ENCODE data around the gene PIK3R1.

Gene PIK3R1

DNA sequence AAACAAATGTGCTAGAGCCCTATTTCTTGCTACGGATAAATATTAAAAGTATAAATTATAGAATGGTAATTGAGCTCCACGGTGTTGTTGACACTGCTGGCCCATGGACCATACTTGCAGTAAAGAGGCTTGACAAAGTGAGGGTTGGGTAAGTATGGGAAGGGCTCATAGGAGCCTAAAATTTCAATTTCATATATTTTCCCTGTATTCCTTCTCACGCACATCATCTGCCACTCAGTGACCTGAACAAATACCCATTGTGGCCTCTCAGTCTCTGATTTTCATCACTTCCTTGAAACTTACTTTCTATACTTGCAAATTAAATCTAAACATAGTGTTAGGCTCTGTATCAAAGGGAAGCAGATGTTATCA is 116.5 kb downstream of the PIK3R1 start:
- Histone ChIP-seq H3K4me2 (ENCODE audit: insufficient read depth, low read length) (no peak overlapping the region), H3K27ac (ENCODE audit: low read length) (no peak overlapping the region)
- ATAC-seq (ENCODE audit: insufficient read depth, low read depth), result no peak

GRCh38 chr5:68332556-68332955 is 117.0 kb downstream of the PIK3R1 start:
- DNase-seq (no peak), ATAC-seq (ENCODE audit: insufficient read depth, low read depth) (no peak)
- no peaks in the 10 kb centered on the region for H3K27me3 ChIP-seq (ENCODE audit: insufficient read depth, low read length, poor library complexity)
- H4K20me1 ChIP-seq (ENCODE audit: insufficient read depth, low read length), result no peaks in the 10 kb centered on the region
- H3K9ac ChIP-seq (ENCODE audit: low read depth, low read length), result no peak overlapping the region
- H3K9me3 ChIP-seq (ENCODE audit: insufficient read depth, low read length, severe bottlenecking), result no peaks in the 10 kb centered on the region
- H3K4me3 ChIP-seq (ENCODE audit: low read depth in 1 of 2, low read length in 2 of 2), result no peak overlapping the region
- no peaks in the 10 kb centered on the region for H3K4me1 ChIP-seq (ENCODE audit: insufficient read depth, low read length)
- no peak overlapping the region for H3K4me2 ChIP-seq (ENCODE audit: insufficient read depth, low read length)
- no peak overlapping the region for H3K27ac ChIP-seq (ENCODE audit: low read length)
- no peaks in the 10 kb centered on the region for H3K36me3 ChIP-seq (ENCODE audit: insufficient read depth, low read length)
- TF ChIP-seq, protein P1, sequence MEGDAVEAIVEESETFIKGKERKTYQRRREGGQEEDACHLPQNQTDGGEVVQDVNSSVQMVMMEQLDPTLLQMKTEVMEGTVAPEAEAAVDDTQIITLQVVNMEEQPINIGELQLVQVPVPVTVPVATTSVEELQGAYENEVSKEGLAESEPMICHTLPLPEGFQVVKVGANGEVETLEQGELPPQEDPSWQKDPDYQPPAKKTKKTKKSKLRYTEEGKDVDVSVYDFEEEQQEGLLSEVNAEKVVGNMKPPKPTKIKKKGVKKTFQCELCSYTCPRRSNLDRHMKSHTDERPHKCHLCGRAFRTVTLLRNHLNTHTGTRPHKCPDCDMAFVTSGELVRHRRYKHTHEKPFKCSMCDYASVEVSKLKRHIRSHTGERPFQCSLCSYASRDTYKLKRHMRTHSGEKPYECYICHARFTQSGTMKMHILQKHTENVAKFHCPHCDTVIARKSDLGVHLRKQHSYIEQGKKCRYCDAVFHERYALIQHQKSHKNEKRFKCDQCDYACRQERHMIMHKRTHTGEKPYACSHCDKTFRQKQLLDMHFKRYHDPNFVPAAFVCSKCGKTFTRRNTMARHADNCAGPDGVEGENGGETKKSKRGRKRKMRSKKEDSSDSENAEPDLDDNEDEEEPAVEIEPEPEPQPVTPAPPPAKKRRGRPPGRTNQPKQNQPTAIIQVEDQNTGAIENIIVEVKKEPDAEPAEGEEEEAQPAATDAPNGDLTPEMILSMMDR (IDR thresholded peaks at IDR 0.05; ENCODE audit: borderline replicate concordance, extremely low read depth, low read length, poor library complexity, severe bottlenecking), result no peak
- TF ChIP-seq EZH2 (IDR thresholded peaks at IDR 0.05; ENCODE audit: borderline replicate concordance, low read depth, low read length, severe bottlenecking), result no peak
- H3K79me2 ChIP-seq (ENCODE audit: insufficient read depth, low read length), result no peaks in the 10 kb centered on the region
- H2AFZ ChIP-seq (ENCODE audit: low read depth, low read length), result no peak overlapping the region

More for the DNA sequence above, 116.5 kb downstream of the PIK3R1 start:
- Histone ChIP-seq H2AFZ (ENCODE audit: low read depth, low read length) (no peak overlapping the region), H3K36me3 (ENCODE audit: insufficient read depth, low read length) (no peaks in the 10 kb centered on the region), H3K4me3 (ENCODE audit: low read depth in 1 of 2, low read length in 2 of 2) (no peak overlapping the region), H3K79me2 (ENCODE audit: insufficient read depth, low read length) (no peaks in the 10 kb centered on the region), H3K9ac (ENCODE audit: low read depth, low read length) (no peak overlapping the region), H3K27me3 (ENCODE audit: insufficient read depth, low read length, poor library complexity) (no peaks in the 10 kb centered on the region), H3K4me1 (ENCODE audit: insufficient read depth, low read length) (no peaks in the 10 kb centered on the region), H3K9me3 (ENCODE audit: insufficient read depth, low read length, severe bottlenecking) (no peaks in the 10 kb centered on the region), H4K20me1 (ENCODE audit: insufficient read depth, low read length) (no peaks in the 10 kb centered on the region)
- TF ChIP-seq, protein P1 (IDR thresholded peaks at IDR 0.05; ENCODE audit: borderline replicate concordance, extremely low read depth, low read length, poor library complexity, severe bottlenecking), result no peak
- no peak for TF ChIP-seq EZH2 (IDR thresholded peaks at IDR 0.05; ENCODE audit: borderline replicate concordance, low read depth, low read length, severe bottlenecking)
- DNase-seq, result no peak

DNA sequence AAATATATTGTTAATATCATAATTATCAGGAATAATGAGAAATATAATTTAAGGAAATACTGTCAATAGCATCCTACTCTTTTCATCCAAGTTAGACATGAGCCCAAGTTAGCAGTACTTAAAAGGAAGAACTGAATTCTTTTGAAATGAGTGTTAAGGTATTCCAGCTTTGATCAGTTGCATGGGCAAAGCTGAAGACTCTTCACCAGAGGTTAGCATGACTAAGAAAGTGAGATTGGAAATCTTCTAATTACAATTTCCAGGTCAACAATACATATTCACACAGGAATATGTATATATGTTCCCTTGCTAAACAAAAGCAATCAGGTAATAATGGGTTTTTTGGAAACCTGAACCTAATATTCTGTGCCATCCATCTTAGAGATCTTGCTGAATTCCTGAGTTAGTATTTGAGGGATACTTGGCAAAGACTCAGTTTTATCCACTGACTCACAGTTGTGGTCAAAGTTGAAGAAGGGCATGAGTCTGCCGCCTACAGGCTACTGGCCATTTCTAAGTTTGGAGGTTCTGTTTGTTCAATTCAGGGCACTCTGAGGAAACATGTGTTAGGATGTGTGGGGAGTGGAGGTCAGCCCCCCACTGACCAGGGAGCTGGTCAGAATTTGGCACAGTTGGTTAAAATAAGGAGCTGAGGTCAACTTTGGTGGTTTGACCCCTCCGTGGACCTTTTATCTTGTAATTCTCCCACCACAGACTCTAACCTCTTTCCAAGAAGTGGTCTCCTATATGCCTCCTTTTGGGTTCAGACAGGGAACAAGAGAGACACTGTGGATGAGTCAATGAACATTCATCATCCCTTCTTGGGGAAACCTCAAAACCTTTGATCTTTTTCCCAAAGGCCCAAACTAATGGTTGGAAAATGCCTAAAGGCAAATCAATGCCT is 118.3 kb downstream of the PIK3R1 start:
- Histone ChIP-seq H4K20me1 (ENCODE audit: insufficient read depth, low read length) (no peaks in the 10 kb centered on the region), H3K4me2 (ENCODE audit: insufficient read depth, low read length) (no peak overlapping the region), H3K4me3 (ENCODE audit: low read depth in 1 of 2, low read length in 2 of 2) (no peak overlapping the region), H3K4me1 (ENCODE audit: insufficient read depth, low read length) (no peaks in the 10 kb centered on the region), H2AFZ (ENCODE audit: low read depth, low read length) (no peak overlapping the region), H3K27ac (ENCODE audit: low read length) (no peak overlapping the region), H3K36me3 (ENCODE audit: insufficient read depth, low read length) (no peaks in the 10 kb centered on the region), H3K9me3 (ENCODE audit: insufficient read depth, low read length, severe bottlenecking) (no peaks in the 10 kb centered on the region), H3K27me3 (ENCODE audit: insufficient read depth, low read length, poor library complexity) (no peaks in the 10 kb centered on the region), H3K9ac (ENCODE audit: low read depth, low read length) (no peak overlapping the region), H3K79me2 (ENCODE audit: insufficient read depth, low read length) (no peaks in the 10 kb centered on the region)
- no peak for TF ChIP-seq EZH2 (IDR thresholded peaks at IDR 0.05; ENCODE audit: borderline replicate concordance, low read depth, low read length, severe bottlenecking)
- TF ChIP-seq, protein P1 (IDR thresholded peaks at IDR 0.05; ENCODE audit: borderline replicate concordance, extremely low read depth, low read length, poor library complexity, severe bottlenecking), result no peak
- DNase-seq (no peak), ATAC-seq (ENCODE audit: insufficient read depth, low read depth) (no peak)
